ENCODE data around the gene MAP4K4. TPM values are rescaled to one million over a fixed set of nuclear protein-coding genes. Genes with fewer than 3 reads are reported as not detected.

Gene MAP4K4
- total and polyA plus RNA-seq, 2 of the 13 experiments (the other 11 are each of a cell fraction or from before 2014, with no cell fraction given) = 105 to 264 TPM

DNA sequence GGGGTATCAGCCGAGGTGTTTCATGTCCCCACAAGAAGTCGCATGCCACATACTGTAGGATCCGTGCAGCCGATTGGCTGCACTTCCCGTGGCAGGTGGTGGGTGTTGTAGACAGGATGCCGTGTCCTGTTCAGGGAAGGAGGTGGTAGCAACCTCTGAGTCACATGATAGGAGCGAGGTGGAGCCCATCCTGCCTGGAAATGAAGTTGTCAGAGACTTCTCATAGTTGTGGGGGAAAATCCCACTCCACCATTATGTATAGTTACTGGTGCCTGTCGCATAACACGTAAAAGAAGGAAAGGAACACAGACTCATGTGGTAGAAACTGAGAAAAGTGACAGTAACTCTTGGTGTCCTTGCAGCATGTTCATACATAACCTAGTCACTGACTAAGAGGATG, 202.9 kb downstream of the MAP4K4 start (continued):
- TF ChIP-seq KDM2A (CRISPR knock-in tag; IDR thresholded peaks at IDR 0.05; ENCODE audit: borderline replicate concordance, low read depth) = peak; percentile 53
- TF ChIP-seq PAF1 (CRISPR knock-in tag; IDR thresholded peaks at IDR 0.05) = peak; percentile 71; the same call in 1 of the 2 replicates
- TF ChIP-seq, protein P1, sequence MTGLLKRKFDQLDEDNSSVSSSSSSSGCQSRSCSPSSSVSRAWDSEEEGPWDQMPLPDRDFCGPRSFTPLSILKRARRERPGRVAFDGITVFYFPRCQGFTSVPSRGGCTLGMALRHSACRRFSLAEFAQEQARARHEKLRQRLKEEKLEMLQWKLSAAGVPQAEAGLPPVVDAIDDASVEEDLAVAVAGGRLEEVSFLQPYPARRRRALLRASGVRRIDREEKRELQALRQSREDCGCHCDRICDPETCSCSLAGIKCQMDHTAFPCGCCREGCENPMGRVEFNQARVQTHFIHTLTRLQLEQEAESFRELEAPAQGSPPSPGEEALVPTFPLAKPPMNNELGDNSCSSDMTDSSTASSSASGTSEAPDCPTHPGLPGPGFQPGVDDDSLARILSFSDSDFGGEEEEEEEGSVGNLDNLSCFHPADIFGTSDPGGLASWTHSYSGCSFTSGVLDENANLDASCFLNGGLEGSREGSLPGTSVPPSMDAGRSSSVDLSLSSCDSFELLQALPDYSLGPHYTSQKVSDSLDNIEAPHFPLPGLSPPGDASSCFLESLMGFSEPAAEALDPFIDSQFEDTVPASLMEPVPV (CRISPR knock-in tag; IDR thresholded peaks at IDR 0.05) = no peak
- peak; percentile 88 for TF ChIP-seq RBM22 (optimal IDR thresholded peaks at IDR 0.05; ENCODE audit: low read length)
- no peak for TF ChIP-seq YEATS4 (CRISPR knock-in tag; IDR thresholded peaks at IDR 0.05; ENCODE audit: borderline replicate concordance)
- peak; percentile 37; the same call in 1 of the 2 replicates for TF ChIP-seq POLR2G (IDR thresholded peaks at IDR 0.05; ENCODE audit: low read depth, low read length)
- no peak for TF ChIP-seq GATAD1 (CRISPR knock-in tag; IDR thresholded peaks at IDR 0.05)
- TF ChIP-seq, protein P2, sequence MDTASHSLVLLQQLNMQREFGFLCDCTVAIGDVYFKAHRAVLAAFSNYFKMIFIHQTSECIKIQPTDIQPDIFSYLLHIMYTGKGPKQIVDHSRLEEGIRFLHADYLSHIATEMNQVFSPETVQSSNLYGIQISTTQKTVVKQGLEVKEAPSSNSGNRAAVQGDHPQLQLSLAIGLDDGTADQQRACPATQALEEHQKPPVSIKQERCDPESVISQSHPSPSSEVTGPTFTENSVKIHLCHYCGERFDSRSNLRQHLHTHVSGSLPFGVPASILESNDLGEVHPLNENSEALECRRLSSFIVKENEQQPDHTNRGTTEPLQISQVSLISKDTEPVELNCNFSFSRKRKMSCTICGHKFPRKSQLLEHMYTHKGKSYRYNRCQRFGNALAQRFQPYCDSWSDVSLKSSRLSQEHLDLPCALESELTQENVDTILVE (CRISPR knock-in tag; IDR thresholded peaks at IDR 0.05) = no peak
- TF ChIP-seq LCORL (IDR thresholded peaks at IDR 0.05) = no peak
- TF ChIP-seq LCORL (CRISPR knock-in tag; IDR thresholded peaks at IDR 0.05) = no peak

DNA sequence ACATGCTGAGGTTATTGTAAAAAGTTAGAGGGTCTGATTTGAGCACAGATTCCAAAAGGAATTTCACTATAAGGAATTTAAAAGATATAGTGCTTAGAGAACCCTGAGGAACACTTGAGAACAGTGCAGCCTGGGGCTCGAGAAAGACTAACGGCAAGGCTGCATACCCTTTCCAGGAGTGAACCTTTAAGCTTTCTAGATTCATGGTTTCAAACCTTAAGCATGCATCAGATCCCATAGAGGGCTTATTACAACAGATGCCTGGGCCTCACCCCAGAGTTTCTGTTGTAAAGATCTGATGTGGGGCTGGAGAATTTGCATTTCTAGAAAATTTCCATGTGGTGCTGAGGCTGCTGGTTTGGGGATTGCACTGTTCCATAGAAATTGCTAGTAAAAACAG, 203.7 kb downstream of the MAP4K4 start:
- FAIRE-seq = no peak
- Histone ChIP-seq H2AFZ (ENCODE audit: low read length) (no peak overlapping the region), H3K36me3 (replicated peaks in 1 of 2; ENCODE audit: control insufficient read depth in 1 of 2, insufficient read depth in 2 of 2, low read length in 2 of 2) (no peaks in the 10 kb centered on the region; a peak in 1 of 5 replicates), H3K4me2 (ENCODE audit: low read depth, low read length) (no peak overlapping the region), H3K9me3 (ENCODE audit: low read length) (peaks cover 9% of the 10 kb centered on the region), H3K4me3 (replicated peaks in 1 of 3; ENCODE audit: insufficient read depth in 1 of 3, low read depth in 2 of 3, low read length in 3 of 3) (no peak overlapping the region), H4K20me1 (ENCODE audit: insufficient read depth, low read length) (no peaks in the 10 kb centered on the region), H3K27me3 (ENCODE audit: control insufficient read depth in 1 of 2, insufficient read depth in 2 of 2, low read length in 2 of 2) (no peaks in the 10 kb centered on the region), H3K27ac (ENCODE audit: extremely low read length, insufficient read depth, low read length) (no peak overlapping the region), H3K9ac (ENCODE audit: insufficient read depth, low read depth, low read length) (no peak overlapping the region), H3K4me1 (ENCODE audit: insufficient read depth, low read length) (peaks cover 16% of the 10 kb centered on the region), H3K79me2 (ENCODE audit: insufficient read depth, low read length) (no peaks in the 10 kb centered on the region)
- in situ Hi-C loops (cut with HindIII; ENCODE audit: extremely low pct_ligation_motif_present, low pct_unique_long_range_greater_than_20kb) = no loop called here
- no peak for DNase-seq (ENCODE audit: low spot score)
- POLR2A ChIA-PET = no interaction called here
- intact Hi-C loops (cut with micrococcal nuclease; ENCODE audit: unreplicated experiment) = loop anchor here (5.0 kb wide), 1 partner anchor 86 kb away; no protein-coding TSS in a partner anchor
- no peak; the same call in 2 of the 3 replicates for ATAC-seq
- BruUV-seq (replicated peaks) = no TSS peak
- TF ChIP-seq ZNF777 (CRISPR knock-in tag; IDR thresholded peaks at IDR 0.05) (no peak), RBM22 (optimal IDR thresholded peaks at IDR 0.05; ENCODE audit: low read length) (peak; percentile 6), ZNF790 (CRISPR knock-in tag; IDR thresholded peaks at IDR 0.05; ENCODE audit: borderline replicate concordance) (no peak), HHEX (CRISPR knock-in tag; IDR thresholded peaks at IDR 0.05) (no peak)
- CTCF ChIA-PET (ENCODE audit: low intra/inter-chr PET ratio, low total read pairs) = no interaction called here
- 86% methylated on average over 2 of the region's 2 CpGs for WGBS (ENCODE audit: low lambda C conversion rate)
